Vagina (tissue), 2 donors: ENCODE results near the gene INSRR. TPM values are rescaled to one million over a fixed set of nuclear protein-coding genes. Genes with fewer than 3 reads are reported as not detected.

Experiments used
- DNase-seq, 2 donors: peaks; one replicate each; pipeline ENCODE4 v3.0.0-alpha.2; 2017; ENCODE audit errors: extremely low spot score in 2 of 2
- H3K27ac ChIP-seq: fragments of 200-600 bp; sonication (generic); one replicate; pipeline ENCODE4 v1.5.1; 2019
- H3K27me3 ChIP-seq: fragments of 200-600 bp; sonication (generic); one replicate; pipeline ENCODE4 v1.5.1; 2019
- H3K36me3 ChIP-seq, 2 donors: fragments of 200-600 bp; sonication (generic); one replicate each; pipeline ENCODE4 v1.5.1; 2017 to 2019
- H3K4me1 ChIP-seq: fragments of 200-600 bp; sonication (generic); one replicate; pipeline ENCODE4 v1.5.1; 2019
- H3K4me3 ChIP-seq, 2 donors: fragments of 200-600 bp; sonication (generic); 1 replicate in 1 of 2; 2 replicates in 1 of 2; pipeline ENCODE4 v1.5.1; 2016 to 2019
- H3K9me3 ChIP-seq: fragments of 200-600 bp; sonication (generic); one replicate; pipeline ENCODE4 v1.5.1; 2019
- CTCF ChIP-seq, 3 experiments: fragments of 450-650 bp in 2 of 3; fragments of 200-600 bp in 1 of 3; sonication (generic) in 1 of 3; IDR thresholded peaks; one replicate each; pipeline ENCODE4 v1.5.1; 2017 to 2019; ENCODE audit warnings: antibody characterized with exemption in 3 of 3, mild to moderate bottlenecking in 2 of 3, moderate library complexity in 2 of 3
- POLR2A ChIP-seq, 2 donors: fragments of 450-650 bp; IDR thresholded peaks; one replicate each; pipeline ENCODE4 v1.6.1; 2017; ENCODE audit warnings: antibody characterized with exemption in 2 of 2, mild to moderate bottlenecking in 2 of 2, moderate library complexity in 2 of 2
- POLR2AphosphoS5 ChIP-seq, 2 donors: sonication (generic); formaldehyde crosslinking; IDR thresholded peaks; one replicate each; pipeline ENCODE4 v1.9.0; 2017; ENCODE audit warnings: antibody characterized with exemption in 2 of 2, mild to moderate bottlenecking in 2 of 2, low read depth in 1 of 2; ENCODE audit not compliant: insufficient read depth in 1 of 2
- intact Hi-C: fragments of 100-400 bp; cut with DNase I; formaldehyde crosslinking; loops from one replicate; pipeline ENCODE4 v1.15.1; 2023
- total RNA-seq: library from RNA; depleted of rRNA; stranded (reverse); fragments of >200 nt; gene quantifications from one replicate; pipeline ENCODE4 v1.2.3, GENCODE V29; 2016

Gene INSRR
- total RNA-seq, 1 donor from 2014 or later, result not detected

GRCh38 chr1:156887317-156887716 lies 28.4 kb upstream of the INSRR start:
- H3K27ac ChIP-seq, result no peak overlapping the region
- TF ChIP-seq POLR2AphosphoS5 (IDR thresholded peaks at IDR 0.05; ENCODE audit: insufficient read depth in 1 of 2, low read depth in 1 of 2), result no peak
- TF ChIP-seq POLR2A (IDR thresholded peaks at IDR 0.05), result no peak
- TF ChIP-seq CTCF (IDR thresholded peaks at IDR 0.05), result no peak
- no peaks in the 10 kb centered on the region for H3K9me3 ChIP-seq
- H3K27me3 ChIP-seq, result no peaks in the 10 kb centered on the region
- no peaks in the 10 kb centered on the region for H3K36me3 ChIP-seq
- intact Hi-C loops, result no loop called here
- DNase-seq, result no peak
- no peak overlapping the region for H3K4me3 ChIP-seq
- no peaks in the 10 kb centered on the region for H3K4me1 ChIP-seq

GRCh38 chr1:156886583-156887281 lies 27.8 kb upstream of the INSRR start:
- intact Hi-C loops, result no loop called here
- no peaks in the 10 kb centered on the region for H3K27me3 ChIP-seq

DNA sequence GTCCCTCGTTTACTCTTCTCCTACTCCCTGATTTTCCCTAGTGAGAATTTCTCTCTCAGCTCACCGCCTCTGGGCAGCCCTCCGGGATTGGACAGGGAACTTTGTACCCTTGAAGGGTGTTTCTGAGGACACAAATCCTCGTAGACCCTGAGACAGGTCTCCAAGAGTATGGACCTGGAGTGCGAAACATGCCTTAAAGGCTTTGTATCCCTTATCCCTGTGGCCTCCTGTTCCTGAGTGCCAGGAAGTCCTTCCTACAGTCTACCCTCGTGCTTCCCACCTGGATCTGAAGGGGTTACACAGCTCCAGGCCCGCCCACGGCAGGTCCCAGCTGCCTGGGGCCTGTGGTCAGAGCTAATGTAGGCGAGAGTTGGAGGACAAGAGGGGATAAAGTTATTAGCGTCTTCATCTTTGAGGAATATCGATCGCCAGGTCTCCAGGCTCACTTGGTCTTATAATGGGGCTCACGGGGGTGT lies 27.0 kb upstream of the INSRR start:
- intact Hi-C loops, result no loop called here
- H3K9me3 ChIP-seq, result no peaks in the 10 kb centered on the region
- TF ChIP-seq POLR2A (IDR thresholded peaks at IDR 0.05) (no peak), CTCF (IDR thresholded peaks at IDR 0.05) (no peak), POLR2AphosphoS5 (IDR thresholded peaks at IDR 0.05; ENCODE audit: insufficient read depth in 1 of 2, low read depth in 1 of 2) (no peak)
- H3K36me3 ChIP-seq, result no peaks in the 10 kb centered on the region
- H3K27me3 ChIP-seq, result no peaks in the 10 kb centered on the region
- H3K4me1 ChIP-seq, result no peaks in the 10 kb centered on the region
- H3K27ac ChIP-seq, result no peak overlapping the region
- no peak overlapping the region for H3K4me3 ChIP-seq
- no peak for DNase-seq

More at GRCh38 chr1:156886583-156887281, 27.8 kb upstream of the INSRR start:
- no peak overlapping the region for H3K4me3 ChIP-seq
- no peak for DNase-seq
- H3K9me3 ChIP-seq, result no peaks in the 10 kb centered on the region
- no peaks in the 10 kb centered on the region for H3K4me1 ChIP-seq
- no peaks in the 10 kb centered on the region for H3K36me3 ChIP-seq
- H3K27ac ChIP-seq, result no peak overlapping the region
- TF ChIP-seq POLR2AphosphoS5 (IDR thresholded peaks at IDR 0.05; ENCODE audit: insufficient read depth in 1 of 2, low read depth in 1 of 2) (no peak), CTCF (IDR thresholded peaks at IDR 0.05) (no peak), POLR2A (IDR thresholded peaks at IDR 0.05) (no peak)

- no peak for TF ChIP-seq CTCF (IDR thresholded peaks at IDR 0.05)
- no peak for TF ChIP-seq POLR2AphosphoS5 (IDR thresholded peaks at IDR 0.05; ENCODE audit: insufficient read depth in 1 of 2, low read depth in 1 of 2)
- TF ChIP-seq POLR2A (IDR thresholded peaks at IDR 0.05), result no peak
- no peaks in the 10 kb centered on the region for H3K9me3 ChIP-seq
- H3K27ac ChIP-seq, result no peak overlapping the region
- H3K27me3 ChIP-seq, result no peaks in the 10 kb centered on the region
- H3K4me1 ChIP-seq, result no peaks in the 10 kb centered on the region
- intact Hi-C loops, result no loop called here
- no peak for DNase-seq
- H3K36me3 ChIP-seq, result no peaks in the 10 kb centered on the region
- H3K4me3 ChIP-seq, result no peak overlapping the region
These were observed 26.4 kb upstream of the INSRR start for GRCh38 chr1:156885314-156885713.

GRCh38 chr1:156884560-156885184 lies 25.8 kb upstream of the INSRR start:
- H3K36me3 ChIP-seq, result no peaks in the 10 kb centered on the region
- intact Hi-C loops, result no loop called here
- H3K27ac ChIP-seq, result no peak overlapping the region
- no peak overlapping the region for H3K4me3 ChIP-seq
- no peaks in the 10 kb centered on the region for H3K4me1 ChIP-seq
- DNase-seq, result no peak
- TF ChIP-seq POLR2AphosphoS5 (IDR thresholded peaks at IDR 0.05; ENCODE audit: insufficient read depth in 1 of 2, low read depth in 1 of 2) (no peak), POLR2A (IDR thresholded peaks at IDR 0.05) (no peak), CTCF (IDR thresholded peaks at IDR 0.05) (no peak)
- no peaks in the 10 kb centered on the region for H3K27me3 ChIP-seq
- H3K9me3 ChIP-seq, result no peaks in the 10 kb centered on the region
